ENCODE data around the gene CYP3A5.

DNA sequence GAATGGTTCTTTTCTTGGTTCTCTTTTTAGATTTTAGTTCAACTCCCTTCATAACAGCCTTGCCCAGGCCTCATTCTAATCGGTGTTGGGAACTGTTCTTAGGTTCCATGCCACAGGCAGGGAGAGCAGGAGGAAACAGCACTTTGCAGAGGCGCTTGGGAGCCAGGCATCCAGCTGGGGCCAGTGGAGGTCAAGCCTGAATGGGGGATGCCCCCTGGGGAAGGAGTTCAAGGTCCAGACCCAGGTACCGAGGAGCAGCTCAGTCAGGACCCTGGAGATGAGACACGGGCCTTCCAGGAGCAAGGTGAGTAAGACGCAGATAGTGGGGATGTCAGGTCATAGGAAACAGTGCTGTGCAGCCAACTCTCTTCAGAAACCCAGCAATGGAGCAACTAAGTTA, 58.5 kb downstream of the CYP3A5 start:
- TF ChIP-seq, protein P1, sequence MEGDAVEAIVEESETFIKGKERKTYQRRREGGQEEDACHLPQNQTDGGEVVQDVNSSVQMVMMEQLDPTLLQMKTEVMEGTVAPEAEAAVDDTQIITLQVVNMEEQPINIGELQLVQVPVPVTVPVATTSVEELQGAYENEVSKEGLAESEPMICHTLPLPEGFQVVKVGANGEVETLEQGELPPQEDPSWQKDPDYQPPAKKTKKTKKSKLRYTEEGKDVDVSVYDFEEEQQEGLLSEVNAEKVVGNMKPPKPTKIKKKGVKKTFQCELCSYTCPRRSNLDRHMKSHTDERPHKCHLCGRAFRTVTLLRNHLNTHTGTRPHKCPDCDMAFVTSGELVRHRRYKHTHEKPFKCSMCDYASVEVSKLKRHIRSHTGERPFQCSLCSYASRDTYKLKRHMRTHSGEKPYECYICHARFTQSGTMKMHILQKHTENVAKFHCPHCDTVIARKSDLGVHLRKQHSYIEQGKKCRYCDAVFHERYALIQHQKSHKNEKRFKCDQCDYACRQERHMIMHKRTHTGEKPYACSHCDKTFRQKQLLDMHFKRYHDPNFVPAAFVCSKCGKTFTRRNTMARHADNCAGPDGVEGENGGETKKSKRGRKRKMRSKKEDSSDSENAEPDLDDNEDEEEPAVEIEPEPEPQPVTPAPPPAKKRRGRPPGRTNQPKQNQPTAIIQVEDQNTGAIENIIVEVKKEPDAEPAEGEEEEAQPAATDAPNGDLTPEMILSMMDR (IDR thresholded peaks at IDR 0.05; ENCODE audit: low read length): no peak
- no peak for TF ChIP-seq EZH2 (IDR thresholded peaks at IDR 0.05; ENCODE audit: borderline replicate concordance, low read length)

All from OCI-LY1 (cell line).